DOHH2 (cell line): Measurements from ENCODE around the gene TPO.

Source experiments
- CTCF ChIP-seq: fragments of 200-600 bp; sonication (generic); IDR thresholded peaks from one replicate; pipeline ENCODE4 v1.5.1; 2014; ENCODE audit warnings: antibody characterized with exemption, mild to moderate bottlenecking, low read depth, low read length; ENCODE audit not compliant: poor library complexity, severe bottlenecking
- EZH2phosphoT487 ChIP-seq: fragments of 200-600 bp; sonication (generic); IDR thresholded peaks from 2 replicates; pipeline ENCODE4 v1.6.1; 2017; ENCODE audit warnings: borderline replicate concordance, mild to moderate bottlenecking, antibody characterized with exemption, low read length, moderate library complexity, mixed read lengths

GRCh38 chr2:1544478-1545069 is 131.3 kb downstream of the TPO start:
- TF ChIP-seq CTCF, result no peak
- no peak for TF ChIP-seq EZH2phosphoT487
